K562 (cell line): ENCODE results near the gene TRIM38. TPM values are rescaled to one million over a fixed set of nuclear protein-coding genes. Genes with fewer than 3 reads are reported as not detected.

ENCODE experiments used
- ARID1B ChIP-seq: fragments of 450-650 bp; IDR thresholded peaks from 2 replicates; pipeline ENCODE4 v1.6.1; 2016; ENCODE audit warnings: antibody characterized with exemption, mild to moderate bottlenecking, inconsistent platforms
- CBFA2T3 ChIP-seq: fragments of 450-650 bp; IDR thresholded peaks from 2 replicates; pipeline ENCODE4 v1.6.1; 2017
- EHMT2 ChIP-seq: fragments of 450-650 bp; IDR thresholded peaks from 2 replicates; pipeline ENCODE4 v1.6.1; 2018; ENCODE audit warnings: antibody characterized with exemption
- EP400 ChIP-seq: fragments of 450-650 bp; IDR thresholded peaks from 2 replicates; pipeline ENCODE4 v1.6.1; 2017; ENCODE audit warnings: antibody characterized with exemption, mild to moderate bottlenecking, moderate library complexity
- HNRNPLL ChIP-seq: fragments of 200-400 bp; formaldehyde crosslinking; IDR thresholded peaks from 2 replicates; pipeline ENCODE4 v1.6.1; 2017; ENCODE audit warnings: low read length, low read depth, mild to moderate bottlenecking; ENCODE audit not compliant: poor library complexity, severe bottlenecking
- L3MBTL2 ChIP-seq: fragments of 450-650 bp; IDR thresholded peaks from 2 replicates; pipeline ENCODE4 v1.6.1; 2016; ENCODE audit warnings: mild to moderate bottlenecking, moderate library complexity
- MYC ChIP-seq, 2 experiments: fragments of 250-450 bp in 1 of 2; sonication (Bioruptor Pico) in 1 of 2; IDR thresholded peaks; 2 replicates each; pipeline versions ENCODE4 v1.5.1 to v1.6.1; 2012 to 2021; ENCODE audit warnings: low read depth in 2 of 2, borderline replicate concordance in 1 of 2, improper control_type of control experiment in 1 of 2, low read length in 1 of 2, mild to moderate bottlenecking in 1 of 2, moderate library complexity in 1 of 2
- NFE2 ChIP-seq: IDR thresholded peaks from 2 replicates; pipeline ENCODE4 v1.6.1; 2014; ENCODE audit warnings: antibody characterized with exemption, low read depth
- NR2C1 ChIP-seq, 2 experiments: fragments of 450-650 bp; IDR thresholded peaks; 2 replicates each; pipeline ENCODE4 v1.6.1; 2017; ENCODE audit warnings: mild to moderate bottlenecking in 2 of 2, antibody characterized with exemption in 1 of 2, inconsistent platforms in 1 of 2, missing compliant biosample characterization in 1 of 2, missing genetic modification characterization in 1 of 2
- PHB2 ChIP-seq: fragments of 450-650 bp; IDR thresholded peaks from 2 replicates; pipeline ENCODE4 v1.6.1; 2017; ENCODE audit warnings: low read depth
- YY1 ChIP-seq, 3 experiments: IDR thresholded peaks; 2 replicates each; pipeline ENCODE4 v1.6.1; 2011; ENCODE audit warnings: low read length in 2 of 3, mild to moderate bottlenecking in 2 of 3, moderate library complexity in 2 of 3, borderline replicate concordance in 1 of 3, control low read depth in 1 of 3, low read depth in 1 of 3; ENCODE audit not compliant: insufficient read depth in 3 of 3, insufficient replicate concordance in 2 of 3, control insufficient read depth in 1 of 3, insufficient read length in 1 of 3; ENCODE audit errors: extremely low read depth in 1 of 3
- ZBTB17 ChIP-seq: fragments of 450-650 bp; formaldehyde crosslinking; IDR thresholded peaks from 2 replicates; pipeline ENCODE4 v1.4.0; 2020; ENCODE audit warnings: mild to moderate bottlenecking
- ZC3H8 ChIP-seq: fragments of 450-650 bp; IDR thresholded peaks from 2 replicates; pipeline ENCODE4 v1.6.1; 2017
- ZFP36 ChIP-seq: fragments of 150-350 bp; IDR thresholded peaks from 2 replicates; pipeline ENCODE4 v1.6.1; 2018; ENCODE audit warnings: low read length, low read depth; ENCODE audit not compliant: partially characterized antibody
- ZNF197 ChIP-seq: fragments of 200-800 bp; sonication (Bioruptor generic); IDR thresholded peaks from 2 replicates; pipeline ENCODE4 v1.6.1; 2016; ENCODE audit warnings: low read depth, missing genetic modification characterization, missing compliant biosample characterization
- ZNF224 ChIP-seq: sonication (generic); formaldehyde crosslinking; IDR thresholded peaks from 2 replicates; pipeline ENCODE4 v1.8.0; 2022; ENCODE audit warnings: mild to moderate bottlenecking, missing genetic modification reagents
- polyA plus RNA-seq, 8 experiments: library from polyadenylated mRNA; depleted of rRNA in 4 of 8; stranded (reverse) in 5 of 8; unstranded in 3 of 8; fragments of >200 nt; fragmentation: Nextera tagmentation in 2 of 8; fragmentation: Illumina TruSeq in 1 of 8; extraction: Ambion mirVana in 2 of 8; extraction: Trizol in 1 of 8; gene quantifications; 2 replicates each; pipeline versions ENCODE4 v1.2.1 to v1.2.3, GENCODE V29; 2011 to 2014; ENCODE audit warnings: inconsistent platforms in 1 of 8, missing spikeins in 1 of 8
- total RNA-seq, 7 experiments: library from RNA; depleted of rRNA in 6 of 7; stranded (reverse); fragments of >200 nt in 6 of 7; fragmentation: Illumina TruSeq in 2 of 7; extraction: Trizol in 2 of 7; gene quantifications; 2 replicates each; pipeline versions ENCODE4 v1.2.1 to v1.2.3, GENCODE V29; 2011 to 2021; ENCODE audit warnings: low replicate concordance in 1 of 7
- TF ChIP-seq, protein P1 (sequence below): fragments of 450-650 bp; IDR thresholded peaks from 2 replicates; pipeline ENCODE4 v1.6.1; 2014; ENCODE audit warnings: low read depth, mild to moderate bottlenecking, moderate library complexity, borderline replicate concordance
- TF ChIP-seq, protein P2 (sequence below): fragments of 450-650 bp; IDR thresholded peaks from 2 replicates; pipeline ENCODE4 v1.6.1; 2016; ENCODE audit warnings: borderline replicate concordance
- TF ChIP-seq, protein P3 (sequence below): fragments of 450-650 bp; formaldehyde crosslinking; IDR thresholded peaks from 2 replicates; pipeline ENCODE4 v1.4.0; 2020; ENCODE audit warnings: mild to moderate bottlenecking, moderate library complexity

TRIM38 gene
- total and polyA plus RNA-seq, 9 of the 15 experiments (the other 6 are each of a cell fraction or from before 2014, with no cell fraction given): 1.7 to 6.7 (median 6.3) TPM

DNA sequence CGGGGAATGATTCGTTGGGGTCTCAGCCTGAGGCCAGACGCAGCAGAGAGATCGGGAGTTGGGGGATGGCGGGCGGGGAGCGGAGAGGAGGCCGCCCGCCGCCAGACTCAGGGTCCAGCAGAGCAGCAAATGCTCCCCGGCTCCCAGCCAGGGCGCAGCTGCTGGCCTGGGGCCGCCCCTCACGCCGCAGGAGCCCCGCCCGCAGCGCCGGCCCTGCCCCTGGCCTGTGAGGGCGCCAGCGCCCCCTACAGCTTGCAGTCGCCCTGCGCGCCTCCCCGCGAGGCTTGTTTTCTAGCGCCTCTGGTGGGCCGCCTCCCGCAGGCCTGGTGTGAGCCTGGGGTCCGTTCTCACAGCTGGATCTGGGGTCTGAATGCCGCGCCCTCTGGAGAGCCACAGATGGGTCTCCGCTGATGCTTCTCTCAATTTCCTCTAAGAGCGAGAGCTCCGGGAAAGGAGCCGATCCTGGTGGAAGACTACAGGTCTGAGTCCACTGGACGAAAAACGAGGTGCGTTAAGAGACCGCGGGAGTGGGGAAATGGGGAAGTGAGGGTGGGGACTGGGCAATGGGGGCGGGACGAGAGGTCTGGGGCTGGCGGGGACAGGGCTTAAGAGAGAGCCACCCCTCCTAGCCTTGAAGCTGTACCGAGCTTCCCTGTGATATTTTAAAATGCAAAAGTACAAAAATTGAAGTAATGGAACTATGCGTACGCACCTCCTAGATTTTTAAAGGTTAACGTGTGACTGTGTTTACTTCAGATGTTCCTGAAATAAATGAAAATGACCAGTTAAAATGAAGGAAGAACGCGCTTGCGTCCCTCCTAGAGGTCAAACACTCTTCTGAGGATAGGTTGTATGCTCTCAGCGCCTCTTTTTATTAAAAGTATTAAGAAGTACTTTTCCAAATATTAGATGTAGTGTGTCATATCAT lies 30.1 kb downstream of the TRIM38 start (continued):
- TF ChIP-seq, protein P1, sequence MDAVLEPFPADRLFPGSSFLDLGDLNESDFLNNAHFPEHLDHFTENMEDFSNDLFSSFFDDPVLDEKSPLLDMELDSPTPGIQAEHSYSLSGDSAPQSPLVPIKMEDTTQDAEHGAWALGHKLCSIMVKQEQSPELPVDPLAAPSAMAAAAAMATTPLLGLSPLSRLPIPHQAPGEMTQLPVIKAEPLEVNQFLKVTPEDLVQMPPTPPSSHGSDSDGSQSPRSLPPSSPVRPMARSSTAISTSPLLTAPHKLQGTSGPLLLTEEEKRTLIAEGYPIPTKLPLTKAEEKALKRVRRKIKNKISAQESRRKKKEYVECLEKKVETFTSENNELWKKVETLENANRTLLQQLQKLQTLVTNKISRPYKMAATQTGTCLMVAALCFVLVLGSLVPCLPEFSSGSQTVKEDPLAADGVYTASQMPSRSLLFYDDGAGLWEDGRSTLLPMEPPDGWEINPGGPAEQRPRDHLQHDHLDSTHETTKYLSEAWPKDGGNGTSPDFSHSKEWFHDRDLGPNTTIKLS: peak; percentile 32; the same call in 1 of the 2 replicates
- TF ChIP-seq YY1 (IDR thresholded peaks at IDR 0.05; ENCODE audit: borderline replicate concordance in 1 of 3, control insufficient read depth in 1 of 3, extremely low read depth in 1 of 3, insufficient read depth in 3 of 3, insufficient read length in 1 of 3, insufficient replicate concordance in 2 of 3, low read depth in 1 of 3, low read length in 2 of 3) (peak in 2 of 3 experiments; percentile 74 to 78), HNRNPLL (no peak), EP400 (peak; percentile 92), CBFA2T3 (0 out of 2 replicates have a peak, but pooled peaks have one; percentile 9), ARID1B (peak; percentile 63), ZNF197 (CRISPR knock-in tag) (peak; percentile 78; the same call in 1 of the 2 replicates), ZBTB17 (CRISPR knock-in tag) (0 out of 2 replicates have a peak, but pooled peaks have one; percentile 45), NR2C1 (IDR thresholded peaks at IDR 0.05) (peak; percentile 53; the same call in 1 of the 2 replicates), NR2C1 (tag; IDR thresholded peaks at IDR 0.05) (no peak), ZFP36 (peak; percentile 28), NFE2 (peak; percentile 21; the same call in 1 of the 2 replicates), MYC (IDR thresholded peaks at IDR 0.05; ENCODE audit: low read depth, low read length) (peak; percentile 83), MYC (CRISPR knock-in tag; IDR thresholded peaks at IDR 0.05; ENCODE audit: borderline replicate concordance, low read depth) (0 out of 2 replicates have a peak, but pooled peaks have one; percentile 27), PHB2 (no peak), L3MBTL2 (no peak), ZC3H8 (peak; percentile 87; the same call in 1 of the 2 replicates), ZNF224 (CRISPR knock-in tag) (peak; percentile 71; the same call in 1 of the 2 replicates), EHMT2 (peak; percentile 41; the same call in 1 of the 2 replicates)
- TF ChIP-seq, protein P2, sequence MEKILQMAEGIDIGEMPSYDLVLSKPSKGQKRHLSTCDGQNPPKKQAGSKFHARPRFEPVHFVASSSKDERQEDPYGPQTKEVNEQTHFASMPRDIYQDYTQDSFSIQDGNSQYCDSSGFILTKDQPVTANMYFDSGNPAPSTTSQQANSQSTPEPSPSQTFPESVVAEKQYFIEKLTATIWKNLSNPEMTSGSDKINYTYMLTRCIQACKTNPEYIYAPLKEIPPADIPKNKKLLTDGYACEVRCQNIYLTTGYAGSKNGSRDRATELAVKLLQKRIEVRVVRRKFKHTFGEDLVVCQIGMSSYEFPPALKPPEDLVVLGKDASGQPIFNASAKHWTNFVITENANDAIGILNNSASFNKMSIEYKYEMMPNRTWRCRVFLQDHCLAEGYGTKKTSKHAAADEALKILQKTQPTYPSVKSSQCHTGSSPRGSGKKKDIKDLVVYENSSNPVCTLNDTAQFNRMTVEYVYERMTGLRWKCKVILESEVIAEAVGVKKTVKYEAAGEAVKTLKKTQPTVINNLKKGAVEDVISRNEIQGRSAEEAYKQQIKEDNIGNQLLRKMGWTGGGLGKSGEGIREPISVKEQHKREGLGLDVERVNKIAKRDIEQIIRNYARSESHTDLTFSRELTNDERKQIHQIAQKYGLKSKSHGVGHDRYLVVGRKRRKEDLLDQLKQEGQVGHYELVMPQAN: peak; percentile 34; the same call in 1 of the 2 replicates
- TF ChIP-seq, protein P3, sequence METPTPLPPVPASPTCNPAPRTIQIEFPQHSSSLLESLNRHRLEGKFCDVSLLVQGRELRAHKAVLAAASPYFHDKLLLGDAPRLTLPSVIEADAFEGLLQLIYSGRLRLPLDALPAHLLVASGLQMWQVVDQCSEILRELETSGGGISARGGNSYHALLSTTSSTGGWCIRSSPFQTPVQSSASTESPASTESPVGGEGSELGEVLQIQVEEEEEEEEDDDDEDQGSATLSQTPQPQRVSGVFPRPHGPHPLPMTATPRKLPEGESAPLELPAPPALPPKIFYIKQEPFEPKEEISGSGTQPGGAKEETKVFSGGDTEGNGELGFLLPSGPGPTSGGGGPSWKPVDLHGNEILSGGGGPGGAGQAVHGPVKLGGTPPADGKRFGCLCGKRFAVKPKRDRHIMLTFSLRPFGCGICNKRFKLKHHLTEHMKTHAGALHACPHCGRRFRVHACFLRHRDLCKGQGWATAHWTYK (CRISPR knock-in tag): peak; percentile 52; the same call in 1 of the 2 replicates
